ENCODE results near the gene RB1. TPM values are rescaled to one million over a fixed set of nuclear protein-coding genes. Genes with fewer than 3 reads are reported as not detected.
A peak's percentile ranks its signal among the peaks of the same experiment; 100 is the strongest.

The RB1 gene
- total RNA-seq, 1 experiment from 2014 or later = 18.8 TPM

- TF ChIP-seq PRRX2 (CRISPR knock-in tag; IDR thresholded peaks at IDR 0.05) (no peak), ZNF423 (CRISPR knock-in tag; IDR thresholded peaks at IDR 0.05) (no peak), FOXP1 (CRISPR knock-in tag; IDR thresholded peaks at IDR 0.05; ENCODE audit: borderline replicate concordance) (no peak), TEAD4 (CRISPR knock-in tag; IDR thresholded peaks at IDR 0.05) (no peak), ZNF416 (CRISPR knock-in tag; IDR thresholded peaks at IDR 0.05) (no peak), IRF1 (CRISPR knock-in tag; IDR thresholded peaks at IDR 0.05) (no peak), NR3C1 (CRISPR knock-in tag; conservative IDR thresholded peaks at IDR 0.05; ENCODE audit: low read depth) (no peak), ZNF138 (CRISPR knock-in tag; conservative IDR thresholded peaks at IDR 0.05) (no peak)
- Mint-ChIP-seq H3K27me3 (ENCODE audit: low read depth) (no peaks in the 10 kb centered on the region), H3K27ac (no peak overlapping the region), H3K36me3 (no peaks in the 10 kb centered on the region), H3K4me3 (no peak overlapping the region), H3K9me3 (no peaks in the 10 kb centered on the region), H3K4me1 (peaks cover 3% of the 10 kb centered on the region; the same call in 1 of the 2 replicates)
- ATAC-seq (no peak), DNase-seq (ENCODE audit: low spot score) (no peak)
- CTCF ChIA-PET = interaction anchor here (1.3 kb wide), 1 partner anchor 177 kb away, joined by 3 read pairs; no protein-coding TSS in a partner anchor
- POLR2A ChIA-PET = no interaction called here
These were observed 99.6 kb downstream of the RB1 start for GRCh38 chr13:48403151-48403631.

GRCh38 chr13:48403913-48404312 is 100.4 kb downstream of the RB1 start:
- peak overlapping the region; percentile 54 for H3K27ac Mint-ChIP-seq
- no peaks in the 10 kb centered on the region for H3K9me3 Mint-ChIP-seq
- DNase-seq (ENCODE audit: low spot score) (no peak), ATAC-seq (no peak)
- no peak for TF ChIP-seq GTF2I (CRISPR knock-in tag; conservative IDR thresholded peaks at IDR 0.05)
- no peak for TF ChIP-seq NR2C2 (CRISPR knock-in tag; IDR thresholded peaks at IDR 0.05)
- no peak for TF ChIP-seq FOXK1 (CRISPR knock-in tag; IDR thresholded peaks at IDR 0.05)
- TF ChIP-seq E2F1 (CRISPR knock-in tag; IDR thresholded peaks at IDR 0.05) = no peak
- no peak for TF ChIP-seq ZNF396 (CRISPR knock-in tag; IDR thresholded peaks at IDR 0.05; ENCODE audit: borderline replicate concordance)
- no peak for TF ChIP-seq KAT7 (CRISPR knock-in tag; IDR thresholded peaks at IDR 0.05; ENCODE audit: borderline replicate concordance)
- no peak for TF ChIP-seq MLX (CRISPR knock-in tag; IDR thresholded peaks at IDR 0.05)
- TF ChIP-seq ZNF532 (CRISPR knock-in tag; IDR thresholded peaks at IDR 0.05; ENCODE audit: borderline replicate concordance) = no peak
- TF ChIP-seq SP1 (CRISPR knock-in tag; conservative IDR thresholded peaks at IDR 0.05) = no peak
- CTCF ChIA-PET = no interaction called here
- H3K36me3 Mint-ChIP-seq = no peaks in the 10 kb centered on the region
- H3K27me3 Mint-ChIP-seq (ENCODE audit: low read depth) = no peaks in the 10 kb centered on the region
- H3K4me3 Mint-ChIP-seq = no peak overlapping the region
- H3K4me1 Mint-ChIP-seq = peaks cover 3% of the 10 kb centered on the region; the same call in 1 of the 2 replicates
- POLR2A ChIA-PET = no interaction called here

- no peak for DNase-seq (ENCODE audit: low spot score)
- no peak overlapping the region for H3K4me3 Mint-ChIP-seq
- no peaks in the 10 kb centered on the region for H3K27me3 Mint-ChIP-seq (ENCODE audit: low read depth)
- H3K4me1 Mint-ChIP-seq = peaks cover 3% of the 10 kb centered on the region; the same call in 1 of the 2 replicates
- no peaks in the 10 kb centered on the region for H3K36me3 Mint-ChIP-seq
- ChIA-PET POLR2A (no interaction called here), CTCF (no interaction called here)
- H3K27ac Mint-ChIP-seq = no peak overlapping the region
- H3K9me3 Mint-ChIP-seq = no peaks in the 10 kb centered on the region
- ATAC-seq = no peak
- TF ChIP-seq ZNF396 (CRISPR knock-in tag; IDR thresholded peaks at IDR 0.05; ENCODE audit: borderline replicate concordance) (no peak), TP53 (CRISPR knock-in tag; IDR thresholded peaks at IDR 0.05) (no peak), ETV6 (CRISPR knock-in tag; IDR thresholded peaks at IDR 0.05) (no peak), OVOL2 (CRISPR knock-in tag; IDR thresholded peaks at IDR 0.05; ENCODE audit: borderline replicate concordance) (no peak), FOXK1 (CRISPR knock-in tag; IDR thresholded peaks at IDR 0.05) (no peak), ATF3 (CRISPR knock-in tag; conservative IDR thresholded peaks at IDR 0.05) (no peak), MYBL2 (CRISPR knock-in tag; IDR thresholded peaks at IDR 0.05) (no peak), NFE2L1 (CRISPR knock-in tag; IDR thresholded peaks at IDR 0.05) (no peak), ZNF232 (CRISPR knock-in tag; IDR thresholded peaks at IDR 0.05) (no peak), RORB (CRISPR knock-in tag; IDR thresholded peaks at IDR 0.05) (no peak), EMX1 (CRISPR knock-in tag; IDR thresholded peaks at IDR 0.05) (no peak), ZBTB21 (CRISPR knock-in tag; IDR thresholded peaks at IDR 0.05; ENCODE audit: borderline replicate concordance) (no peak), GABPB1 (CRISPR knock-in tag; IDR thresholded peaks at IDR 0.05) (no peak)
These were observed 101.4 kb downstream of the RB1 start for GRCh38 chr13:48404952-48405351.
